Trophoblast cell (in vitro differentiated cells and primary cell): ENCODE measurements around the gene C19orf85.
A peak's percentile ranks its signal among the peaks of the same experiment; 100 is the strongest.

ENCODE experiments used
- DNase-seq, 2 donors: peaks; one replicate each; pipeline ENCODE4 v3.0.0-alpha.2; 2016
- H2AFZ ChIP-seq: 2 replicates; pipeline ENCODE4 v1.6.1; 2013; ENCODE audit warnings: low read length, moderate library complexity, mild to moderate bottlenecking; ENCODE audit not compliant: insufficient read depth, poor library complexity
- H2AK5ac ChIP-seq: 2 replicates; pipeline ENCODE4 v1.6.1; 2013; ENCODE audit warnings: mild to moderate bottlenecking, low read length
- H2BK120ac ChIP-seq: 2 replicates; pipeline ENCODE4 v1.6.1; 2013; ENCODE audit warnings: low read length, mild to moderate bottlenecking, moderate library complexity; ENCODE audit not compliant: insufficient read depth, poor library complexity
- H2BK12ac ChIP-seq: 2 replicates; pipeline ENCODE4 v1.6.1; 2013; ENCODE audit warnings: mild to moderate bottlenecking, low read length, moderate library complexity
- H2BK5ac ChIP-seq: 2 replicates; pipeline ENCODE4 v1.6.1; 2013; ENCODE audit warnings: low read length, low read depth, moderate library complexity, mild to moderate bottlenecking; ENCODE audit not compliant: poor library complexity
- H3K14ac ChIP-seq: 2 replicates; pipeline ENCODE4 v1.6.1; 2013; ENCODE audit warnings: mild to moderate bottlenecking, low read length
- H3K18ac ChIP-seq: 2 replicates; pipeline ENCODE4 v1.6.1; 2013; ENCODE audit warnings: mild to moderate bottlenecking, low read length
- H3K23ac ChIP-seq: 2 replicates; pipeline ENCODE4 v1.6.1; 2013; ENCODE audit warnings: low read length
- H3K27ac ChIP-seq: 2 replicates; pipeline ENCODE4 v1.5.1; 2013; ENCODE audit warnings: low read depth, mild to moderate bottlenecking, inconsistent platforms, low read length, moderate library complexity
- H3K27me3 ChIP-seq: 2 replicates; pipeline ENCODE4 v1.6.1; 2013; ENCODE audit warnings: inconsistent platforms, mild to moderate bottlenecking, low read length, moderate library complexity; ENCODE audit not compliant: insufficient read depth
- H3K36me3 ChIP-seq, 2 experiments: 1 replicate in 1 of 2; 2 replicates in 1 of 2; pipeline ENCODE4 v1.6.1; 2013; ENCODE audit warnings: low read length in 2 of 2, mild to moderate bottlenecking in 2 of 2, moderate library complexity in 1 of 2; ENCODE audit not compliant: insufficient read depth in 2 of 2, control insufficient read depth in 1 of 2
- H3K4ac ChIP-seq: 2 replicates; pipeline ENCODE4 v1.6.1; 2013; ENCODE audit warnings: low read depth, mild to moderate bottlenecking, low read length, moderate library complexity
- H3K4me1 ChIP-seq, 2 experiments: 1 replicate in 1 of 2; 2 replicates in 1 of 2; pipeline ENCODE4 v1.6.1; 2013; ENCODE audit warnings: low read length in 2 of 2, mild to moderate bottlenecking in 2 of 2, moderate library complexity in 1 of 2; ENCODE audit not compliant: insufficient read depth in 2 of 2, control insufficient read depth in 1 of 2
- H3K4me2 ChIP-seq: 2 replicates; pipeline ENCODE4 v1.6.1; 2013; ENCODE audit warnings: inconsistent platforms, mild to moderate bottlenecking, low read length, moderate library complexity
- H3K4me3 ChIP-seq: 2 replicates; pipeline ENCODE4 v1.5.1; 2013; ENCODE audit warnings: mild to moderate bottlenecking, low read depth, low read length, inconsistent platforms
- H3K79me1 ChIP-seq: one replicate; pipeline ENCODE4 v1.6.1; 2013; ENCODE audit warnings: low read length
- H3K79me2 ChIP-seq: 2 replicates; pipeline ENCODE4 v1.6.1; 2013; ENCODE audit warnings: low read length, mild to moderate bottlenecking; ENCODE audit not compliant: control insufficient read depth, insufficient read depth, poor library complexity
- H3K9ac ChIP-seq: 2 replicates; pipeline ENCODE4 v1.6.1; 2013; ENCODE audit warnings: mild to moderate bottlenecking, low read length
- H3K9me3 ChIP-seq: 2 replicates; pipeline ENCODE4 v1.6.1; 2013; ENCODE audit warnings: low read depth, mild to moderate bottlenecking, control low read depth, inconsistent platforms, low read length; ENCODE audit not compliant: insufficient read depth
- H4K12ac ChIP-seq: 2 replicates; pipeline ENCODE4 v1.6.1; 2013; ENCODE audit warnings: low read depth, mild to moderate bottlenecking, low read length, moderate library complexity
- H4K8ac ChIP-seq: 2 replicates; pipeline ENCODE4 v1.6.1; 2013; ENCODE audit warnings: low read depth, mild to moderate bottlenecking, low read length, moderate library complexity
- H4K91ac ChIP-seq: one replicate; pipeline ENCODE4 v1.6.1; 2013; ENCODE audit warnings: low read depth, mild to moderate bottlenecking, low read length, moderate library complexity
- WGBS: extraction: QIAGEN DNeasy Blood & Tissue Kit; methylation state at CpG from one replicate; pipeline ENCODE4 v1.1.7; 2013; ENCODE audit warnings: missing lambda C conversion rate; ENCODE audit not compliant: insufficient read length, insufficient coverage; ENCODE audit errors: extremely low coverage; 5-methylcytosine and 5-hydroxymethylcytosine counted together

Gene C19orf85

GRCh38 chr19:55491546-55492360 is 27.2 kb upstream of the C19orf85 start:
- Histone ChIP-seq H4K91ac (peak overlapping the region; percentile 54), H3K4ac (no peak overlapping the region), H2BK12ac (peak overlapping the region; percentile 55), H3K4me3 (no peak overlapping the region), H3K79me1 (peaks cover 27% of the 10 kb centered on the region), H2BK5ac (no peak overlapping the region), H3K4me1 (peaks cover 27 to 40% of the 10 kb centered on the region in 2 experiments), H3K9me3 (no peaks in the 10 kb centered on the region), H2AK5ac (peak overlapping the region; percentile 36), H3K14ac (no peak overlapping the region), H3K4me2 (no peak overlapping the region), H3K18ac (no peak overlapping the region), H2AFZ (no peak overlapping the region), H3K36me3 (peaks cover 13 to 16% of the 10 kb centered on the region in 2 experiments), H3K9ac (no peak overlapping the region), H3K79me2 (peaks cover 8% of the 10 kb centered on the region), H4K12ac (no peak overlapping the region), H3K27me3 (no peaks in the 10 kb centered on the region), H3K27ac (no peak overlapping the region), H4K8ac (no peak overlapping the region), H2BK120ac (no peak overlapping the region), H3K23ac (no peak overlapping the region)
- DNase-seq, result no peak
- WGBS, result no CpG with 5 or more reads among the region's 24 CpGs

GRCh38 chr19:55490478-55491432 is 26.2 kb upstream of the C19orf85 start:
- no peaks in the 10 kb centered on the region for H3K9me3 ChIP-seq
- H4K91ac ChIP-seq, result peak overlapping the region; percentile 41
- H3K4ac ChIP-seq, result no peak overlapping the region
- no peak overlapping the region for H3K4me2 ChIP-seq
- H2BK12ac ChIP-seq, result peak overlapping the region; percentile 27
- H3K23ac ChIP-seq, result no peak overlapping the region
- H3K4me1 ChIP-seq, result peaks cover 37 to 50% of the 10 kb centered on the region in 2 experiments
- no peak overlapping the region for H3K27ac ChIP-seq
- no peak overlapping the region for H3K14ac ChIP-seq
- no peak overlapping the region for H4K8ac ChIP-seq
- WGBS, result no CpG with 5 or more reads among the region's 52 CpGs
- H3K79me2 ChIP-seq, result peaks cover 16% of the 10 kb centered on the region
- no peak overlapping the region for H2BK5ac ChIP-seq
- H4K12ac ChIP-seq, result no peak overlapping the region
- H3K9ac ChIP-seq, result no peak overlapping the region
- H2AFZ ChIP-seq, result no peak overlapping the region
- H2AK5ac ChIP-seq, result peak overlapping the region; percentile 58
- peak overlapping the region; percentile 1 for H2BK120ac ChIP-seq
- H3K36me3 ChIP-seq, result peaks cover 15 to 18% of the 10 kb centered on the region in 2 experiments
- peak overlapping the region; percentile 5 for H3K18ac ChIP-seq
- H3K79me1 ChIP-seq, result peaks cover 37% of the 10 kb centered on the region
- no peak overlapping the region for H3K4me3 ChIP-seq
- no peak for DNase-seq
- H3K27me3 ChIP-seq, result no peaks in the 10 kb centered on the region

GRCh38 chr19:55489711-55490477 is 25.3 kb upstream of the C19orf85 start:
- H2AFZ ChIP-seq, result peak overlapping the region; percentile 28
- H2BK12ac ChIP-seq, result peak overlapping the region; percentile 84
- H3K9ac ChIP-seq, result no peak overlapping the region
- no peaks in the 10 kb centered on the region for H3K27me3 ChIP-seq
- WGBS, result no CpG with 5 or more reads among the region's 21 CpGs
- peak overlapping the region; percentile 66 for H2AK5ac ChIP-seq
- H3K4me3 ChIP-seq, result no peak overlapping the region
- peak overlapping the region; percentile 79 for H2BK5ac ChIP-seq
- H3K9me3 ChIP-seq, result no peaks in the 10 kb centered on the region
- peak overlapping the region; percentile 97 for H4K91ac ChIP-seq
- H3K79me1 ChIP-seq, result peaks cover 44% of the 10 kb centered on the region
- peak overlapping the region; percentile 67 for H3K14ac ChIP-seq
- H3K36me3 ChIP-seq, result peaks cover 15 to 18% of the 10 kb centered on the region in 2 experiments
- H3K4ac ChIP-seq, result peak overlapping the region; percentile 12
- no peak for DNase-seq
- peak overlapping the region; percentile 79 for H3K18ac ChIP-seq
- H3K79me2 ChIP-seq, result peaks cover 20% of the 10 kb centered on the region
- peak overlapping the region; percentile 50 for H4K8ac ChIP-seq
- H2BK120ac ChIP-seq, result peak overlapping the region; percentile 73
- H3K4me2 ChIP-seq, result peak overlapping the region; percentile 20
- H3K27ac ChIP-seq, result peak overlapping the region; percentile 5
- H4K12ac ChIP-seq, result no peak overlapping the region
- H3K23ac ChIP-seq, result no peak overlapping the region
- peaks cover 42 to 54% of the 10 kb centered on the region in 2 experiments for H3K4me1 ChIP-seq
